Fibroblast of the aortic adventitia (primary cell): ENCODE measurements around the gene CLDN2. TPM values are rescaled to one million over a fixed set of nuclear protein-coding genes. Genes with fewer than 3 reads are reported as not detected.

ENCODE experiments used
- DNase-seq: peaks from one replicate; pipeline ENCODE4 v3.0.0-alpha.2; 2010; ENCODE audit warnings: low read depth
- H3K4me3 ChIP-seq: 2 replicates; pipeline ENCODE4 v1.5.1; 2011; ENCODE audit warnings: low read depth, mild to moderate bottlenecking, control low read depth, low read length, moderate library complexity
- CTCF ChIP-seq: IDR thresholded peaks from 2 replicates; pipeline ENCODE4 v1.5.1; 2011; ENCODE audit warnings: mild to moderate bottlenecking, low read length, control low read depth, inconsistent platforms; ENCODE audit not compliant: insufficient read depth
- total RNA-seq: library from RNA; depleted of rRNA; stranded (reverse); fragments of >200 nt; gene quantifications from 2 replicates; pipeline ENCODE4 v1.2.3, GENCODE V29; 2012; ENCODE audit warnings: low replicate concordance

Gene CLDN2
- total RNA-seq, 1 donor: not detected

- TF ChIP-seq CTCF: no peak
These were observed 52.7 kb downstream of the CLDN2 start for GRCh38 chrX:106972896-106973295.

GRCh38 chrX:106973433-106974149 is 53.4 kb downstream of the CLDN2 start:
- H3K4me3 ChIP-seq: no peak overlapping the region
- no peak for TF ChIP-seq CTCF
- peak; percentile 31 for DNase-seq

More at GRCh38 chrX:106972896-106973295, 52.7 kb downstream of the CLDN2 start:
- DNase-seq: peak; percentile 8
- no peak overlapping the region for H3K4me3 ChIP-seq

GRCh38 chrX:106976416-106976815 is 56.2 kb downstream of the CLDN2 start:
- no peak for TF ChIP-seq CTCF
- DNase-seq: no peak
- H3K4me3 ChIP-seq: no peak overlapping the region

Other genes with a start within 250 kb of the CLDN2 start
- 0.82 and 12.6 TPM in 2 replicates for gene RNF128, start 193.7 kb upstream of the CLDN2 start, total RNA-seq
- 17.1 and 17.3 TPM in 2 replicates for gene TBC1D8B, start 117.7 kb upstream of the CLDN2 start, total RNA-seq
- gene RIPPLY1, start 17.1 kb upstream of the CLDN2 start, total RNA-seq: not detected in 2 replicates
- gene MORC4, start 79.8 kb downstream of the CLDN2 start, total RNA-seq: 38.4 and 42.4 TPM in 2 replicates
- 17.4 and 17.7 TPM in 2 replicates for gene RBM41, start 198.4 kb downstream of the CLDN2 start, total RNA-seq